GM19193 (cell line): ENCODE data around the gene CCK.

Experiments
- POLR2A ChIP-seq: IDR thresholded peaks from 4 replicates; pipeline ENCODE4 v1.6.1; 2011; ENCODE audit not compliant: insufficient read depth, insufficient read length; ENCODE audit errors: extremely low read depth

The CCK gene, protein sequence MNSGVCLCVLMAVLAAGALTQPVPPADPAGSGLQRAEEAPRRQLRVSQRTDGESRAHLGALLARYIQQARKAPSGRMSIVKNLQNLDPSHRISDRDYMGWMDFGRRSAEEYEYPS

DNA sequence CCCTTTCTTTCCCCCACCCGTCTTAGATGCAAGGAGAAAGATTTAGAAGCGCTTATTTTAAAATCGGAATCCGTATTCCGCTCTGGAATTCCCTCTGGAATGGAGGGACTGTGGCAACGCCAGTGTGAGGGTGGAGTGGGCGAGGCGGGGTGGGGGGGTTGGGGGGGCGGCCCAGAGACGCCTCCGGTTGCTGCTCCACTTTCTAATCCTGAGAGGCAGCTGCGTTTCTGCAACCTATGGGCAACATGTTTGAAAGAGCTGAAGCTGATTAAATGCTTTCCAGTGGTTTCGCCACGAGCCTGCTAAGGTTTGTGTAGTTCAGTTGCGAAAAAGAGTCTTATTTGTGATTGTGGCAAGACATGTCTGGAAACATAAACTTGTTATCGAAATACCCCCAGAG, at the start of gene CCK:
TSS of gene CCK (minus strand) at position 101 of the 400 bp plus-strand sequence. CDS start 2,555 bp downstream, outside the sequence.
- no peak for TF ChIP-seq POLR2A

DNA sequence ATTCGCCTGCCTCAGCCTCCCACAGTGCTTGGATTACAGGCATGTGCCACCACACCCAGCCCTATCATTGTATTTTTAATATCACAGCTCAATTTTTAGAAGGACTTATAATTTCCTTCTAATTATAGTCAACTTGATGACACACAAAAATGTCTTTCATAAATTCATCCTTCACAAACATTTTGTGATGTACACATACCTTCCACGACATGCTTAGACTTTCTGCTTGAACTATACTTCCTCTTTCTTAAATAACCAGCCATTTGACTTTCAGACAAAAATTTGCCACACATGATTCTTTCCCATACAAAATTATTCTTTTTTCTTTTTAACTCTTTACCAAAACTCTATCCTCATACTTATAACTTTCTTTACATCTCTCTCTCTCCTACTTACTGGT, 48.4 kb upstream of the CCK start:
- no peak for TF ChIP-seq POLR2A

DNA sequence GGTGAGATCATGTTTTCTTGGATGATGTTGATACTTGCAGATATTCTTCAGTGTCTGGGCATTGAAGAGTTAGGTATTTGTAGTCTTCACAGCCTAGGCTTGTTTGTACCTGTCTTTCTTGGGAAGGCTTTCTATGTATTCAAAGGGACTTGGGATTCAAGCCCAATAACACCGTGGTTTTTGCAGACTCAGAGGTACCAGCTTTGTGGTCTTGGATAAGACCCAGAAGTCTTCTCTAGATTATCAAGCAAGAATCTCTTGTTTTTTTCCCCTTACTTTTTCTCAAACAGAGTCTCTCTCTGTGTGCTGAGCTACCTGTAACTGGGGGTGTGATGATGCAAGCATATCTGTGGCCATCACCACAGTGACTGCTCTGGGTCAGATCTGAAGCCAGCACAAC, 42.7 kb upstream of the CCK start:
- no peak for TF ChIP-seq POLR2A

- no peak for TF ChIP-seq POLR2A
Observed at GRCh38 chr3:42306499-42306898, 40.5 kb upstream of the CCK start.

GRCh38 chr3:42302924-42303634, 37.1 kb upstream of the CCK start:
- TF ChIP-seq POLR2A: no peak

- no peak for TF ChIP-seq POLR2A
Observed at GRCh38 chr3:42301446-42302175, 35.6 kb upstream of the CCK start.

DNA sequence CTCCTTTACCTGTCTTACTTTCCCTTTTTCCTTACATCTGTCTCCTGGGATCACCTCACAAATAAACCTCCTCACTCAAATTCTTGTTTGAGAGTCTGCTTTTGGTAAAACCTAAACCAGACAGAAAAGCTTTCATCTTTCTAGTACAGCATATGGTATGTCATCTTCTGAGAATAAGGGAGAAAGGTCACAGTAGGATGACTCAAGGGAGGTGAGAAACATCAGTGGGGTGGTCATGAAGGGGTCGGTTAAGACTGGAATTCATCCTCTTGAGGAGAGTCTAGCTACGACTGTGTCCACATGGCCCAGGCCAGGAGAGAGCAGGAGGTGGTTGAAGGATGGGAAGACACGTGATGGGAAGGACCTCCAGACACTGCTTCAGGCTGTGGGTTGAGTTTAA, 34.8 kb upstream of the CCK start:
- TF ChIP-seq POLR2A: no peak

DNA sequence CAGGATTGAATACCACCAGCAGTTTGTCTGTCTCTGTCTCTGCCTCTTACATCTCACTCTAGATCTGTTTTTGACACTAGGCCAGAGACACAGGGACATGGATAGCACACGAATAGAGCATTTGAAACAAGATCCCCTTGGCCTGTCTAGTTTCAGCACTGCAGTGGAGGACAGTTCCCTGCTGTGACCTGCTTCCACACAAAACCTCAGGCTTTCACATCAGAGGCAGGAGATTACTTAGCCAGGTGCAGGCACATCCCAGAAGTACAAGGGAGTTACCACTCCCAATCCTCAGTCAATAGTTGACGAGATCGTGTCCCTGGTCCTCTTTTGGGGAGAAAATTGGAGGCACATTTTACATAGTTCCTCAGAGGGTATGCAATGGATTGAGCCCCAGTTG, 34.0 kb upstream of the CCK start:
- no peak for TF ChIP-seq POLR2A

DNA sequence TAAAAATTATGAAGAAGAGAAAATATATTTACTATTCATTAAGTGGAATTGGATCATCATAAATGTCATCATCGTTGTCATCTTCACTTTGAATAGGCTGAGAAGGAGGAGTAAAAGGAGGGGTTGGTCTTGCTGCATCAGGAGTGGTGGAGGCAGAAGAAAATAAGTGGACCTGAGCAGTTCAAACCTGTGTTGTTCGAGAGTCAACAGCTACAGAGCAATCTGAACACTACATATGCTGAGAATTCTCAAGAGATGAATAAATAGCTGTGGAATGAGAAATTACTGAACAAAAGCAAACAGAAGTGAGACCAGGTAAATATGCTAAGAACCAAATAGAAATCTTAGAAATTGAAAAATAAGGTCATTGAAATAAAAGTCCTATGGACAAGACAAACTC, 32.3 kb upstream of the CCK start:
- TF ChIP-seq POLR2A: no peak

DNA sequence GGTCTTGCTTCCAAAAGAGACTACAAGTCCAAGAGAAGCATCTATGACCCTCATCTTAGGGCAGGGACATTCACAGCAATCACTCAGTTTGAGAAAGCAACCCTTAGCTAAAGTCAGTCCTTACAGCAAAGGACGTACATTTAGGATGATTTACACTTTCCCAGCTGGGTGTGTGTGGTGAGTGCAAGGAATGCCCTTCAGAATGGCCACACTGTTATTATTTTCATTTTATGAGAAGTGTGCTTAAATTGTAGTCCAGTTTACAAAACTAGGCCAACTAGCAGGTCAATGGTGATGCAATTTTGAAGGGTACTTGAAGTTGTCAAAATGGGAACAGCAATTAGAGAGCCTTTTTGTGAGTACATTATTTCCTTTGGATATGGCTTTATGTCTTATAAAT, 26.0 kb upstream of the CCK start:
- no peak for TF ChIP-seq POLR2A

DNA sequence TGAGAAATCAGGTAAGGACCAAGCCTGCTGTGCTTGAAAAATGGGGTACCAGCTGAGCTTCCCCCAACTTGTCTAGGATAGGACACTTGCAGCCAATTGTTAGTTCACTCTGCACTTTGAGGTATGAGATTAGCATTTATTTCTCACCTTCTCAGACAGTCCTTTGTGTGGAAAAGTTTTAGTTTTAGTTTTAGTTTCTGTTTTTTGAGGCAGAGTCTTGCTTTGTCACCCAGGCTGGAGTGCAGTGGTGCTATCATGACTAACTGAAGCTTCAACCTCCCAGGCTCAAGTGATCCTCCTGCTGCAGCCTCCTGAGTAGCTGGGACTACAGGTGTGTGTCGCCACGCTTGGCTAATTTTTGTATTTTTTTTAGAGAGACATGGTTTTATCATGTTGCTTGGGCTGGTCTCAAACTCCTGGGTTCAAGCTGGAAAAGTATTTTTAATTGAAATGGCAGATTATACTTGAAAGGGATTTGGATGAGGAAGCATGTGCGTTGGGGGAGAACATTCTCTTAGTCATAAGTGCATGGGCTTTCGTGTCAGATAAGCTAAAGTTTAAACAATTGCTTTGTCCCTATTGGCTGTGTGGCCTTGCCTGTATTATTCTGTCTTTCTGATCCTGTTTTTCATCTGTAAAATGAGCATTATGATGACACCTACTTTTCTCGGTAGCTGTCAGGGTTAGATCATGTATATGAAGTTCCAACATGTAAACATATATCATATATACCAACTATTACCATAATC, 25.2 kb upstream of the CCK start:
- no peak for TF ChIP-seq POLR2A

GRCh38 chr3:42289026-42289425, 23.0 kb upstream of the CCK start:
- TF ChIP-seq POLR2A: no peak

GRCh38 chr3:42288385-42288784, 22.4 kb upstream of the CCK start:
- TF ChIP-seq POLR2A: no peak

DNA sequence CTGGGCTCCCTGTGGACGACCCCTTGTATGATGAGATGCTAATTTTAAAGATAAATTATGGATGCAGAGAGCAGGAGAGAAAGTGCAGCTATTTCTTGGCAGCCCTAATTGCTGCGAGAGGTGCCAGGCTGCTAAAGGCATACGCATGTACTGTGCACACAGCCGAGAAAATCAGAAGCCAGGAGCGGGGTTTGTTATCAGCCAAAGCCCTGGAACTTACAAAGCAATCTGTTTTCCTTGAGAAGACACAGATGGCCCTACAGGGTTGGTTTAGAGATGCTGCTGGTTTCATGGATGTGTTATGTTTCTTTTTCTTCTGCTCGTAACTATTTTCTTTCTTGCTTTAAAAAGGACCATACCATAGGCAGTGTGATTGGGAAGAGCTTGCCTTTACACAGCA, 11.7 kb upstream of the CCK start:
- no peak for TF ChIP-seq POLR2A
